Lower leg skin (tissue), 3 donors: ENCODE results near the gene CRKL.

Experiments used
- CTCF ChIP-seq, 3 donors: fragments of 450-650 bp; IDR thresholded peaks; one replicate each; pipeline ENCODE4 v1.5.1; 2016; ENCODE audit warnings: antibody characterized with exemption in 3 of 3, mild to moderate bottlenecking in 3 of 3, moderate library complexity in 2 of 3
- POLR2A ChIP-seq, 2 donors: fragments of 450-650 bp; IDR thresholded peaks; one replicate each; pipeline ENCODE4 v1.6.1; 2016 to 2017; ENCODE audit warnings: antibody characterized with exemption in 2 of 2, mild to moderate bottlenecking in 1 of 2, moderate library complexity in 1 of 2

DNA sequence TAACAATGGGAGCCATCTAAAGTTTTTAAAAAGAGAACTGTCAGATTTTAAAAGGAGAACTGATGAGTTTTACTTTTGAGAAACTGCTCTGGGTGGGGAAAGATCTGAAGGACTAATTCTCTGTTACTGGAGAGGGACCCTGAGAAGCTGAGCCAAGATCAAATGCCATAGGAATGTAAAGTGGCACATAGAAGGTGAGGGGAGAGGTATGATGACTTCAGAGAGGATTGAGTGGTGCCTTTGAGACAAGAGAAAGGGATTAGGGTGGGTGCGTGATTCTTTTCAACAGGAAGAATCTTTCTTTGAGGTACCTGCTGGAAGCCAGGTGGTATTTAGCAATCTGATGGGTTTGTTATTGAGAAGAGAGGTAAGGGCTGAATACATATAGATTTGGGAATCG, 9.0 kb downstream of the CRKL start:
- TF ChIP-seq POLR2A (IDR thresholded peaks at IDR 0.05) = no peak
- no peak for TF ChIP-seq CTCF (IDR thresholded peaks at IDR 0.05)
